ENCODE results near the gene VSNL1.

VSNL1 gene

GRCh38 chr2:17648581-17648980, 108.1 kb downstream of the VSNL1 start:
- no peak for DNase-seq

- DNase-seq, result no peak
These were observed 108.5 kb downstream of the VSNL1 start for GRCh38 chr2:17649026-17649425.

GRCh38 chr2:17652681-17653394, 112.3 kb downstream of the VSNL1 start:
- DNase-seq, result no peak

GRCh38 chr2:17657759-17658158, 117.3 kb downstream of the VSNL1 start:
- no peak for DNase-seq

GRCh38 chr2:17658251-17658843, 117.9 kb downstream of the VSNL1 start:
- DNase-seq, result no peak

GRCh38 chr2:17660219-17660618, 119.7 kb downstream of the VSNL1 start:
- DNase-seq, result no peak

GRCh38 chr2:17661460-17661859, 121.0 kb downstream of the VSNL1 start:
- DNase-seq, result no peak

- no peak for DNase-seq
These were observed 122.2 kb downstream of the VSNL1 start for GRCh38 chr2:17662723-17663122.

- DNase-seq, result no peak
These were observed 124.0 kb downstream of the VSNL1 start for GRCh38 chr2:17664534-17664933.

- no peak for DNase-seq
These were observed 127.4 kb downstream of the VSNL1 start for GRCh38 chr2:17667898-17668297.

- DNase-seq, result no peak
These were observed 132.3 kb downstream of the VSNL1 start for GRCh38 chr2:17672583-17673317.

GRCh38 chr2:17674817-17675216, 134.3 kb downstream of the VSNL1 start:
- DNase-seq, result no peak

GRCh38 chr2:17680119-17680518, 139.6 kb downstream of the VSNL1 start:
- no peak for DNase-seq

GRCh38 chr2:17682098-17682857, 141.8 kb downstream of the VSNL1 start:
- DNase-seq, result no peak

GRCh38 chr2:17683981-17684380, 143.5 kb downstream of the VSNL1 start:
- DNase-seq, result no peak

GRCh38 chr2:17688600-17688999, 148.1 kb downstream of the VSNL1 start:
- no peak for DNase-seq

- DNase-seq, result no peak
These were observed 148.5 kb downstream of the VSNL1 start for GRCh38 chr2:17689010-17689409.

- DNase-seq, result no peak
These were observed 150.3 kb downstream of the VSNL1 start for GRCh38 chr2:17690776-17691175.
